ENCODE data around the gene PARP2.

DNA sequence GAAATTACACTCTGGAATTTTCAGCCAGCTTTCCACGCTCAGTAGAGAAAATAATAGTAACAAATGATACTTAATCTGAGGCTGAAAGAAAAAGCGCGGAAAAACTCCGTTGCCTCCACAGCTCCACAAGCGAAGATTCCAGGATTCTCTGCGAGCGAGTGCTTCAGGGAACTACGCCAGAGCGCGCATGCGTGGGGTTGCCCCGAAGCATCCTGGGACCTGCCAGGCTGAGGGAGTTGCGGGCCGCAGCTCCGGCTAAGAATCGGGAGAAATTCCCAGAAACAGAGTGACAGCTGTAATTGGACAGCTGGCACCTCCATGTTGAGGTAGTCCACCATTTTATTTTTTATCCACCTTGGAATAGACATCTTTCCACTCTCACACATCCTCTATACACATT, 25.7 kb upstream of the PARP2 start:
- no peak for TF ChIP-seq TAF1 (IDR thresholded peaks at IDR 0.05; ENCODE audit: borderline replicate concordance, low read depth, low read length)
- no peak for TF ChIP-seq POLR2A (IDR thresholded peaks at IDR 0.05; ENCODE audit: low read depth, low read length)
- no peak for TF ChIP-seq POLR2AphosphoS5 (IDR thresholded peaks at IDR 0.05; ENCODE audit: low read depth, low read length)
